GM19193 (cell line): ENCODE results near the gene SCN1A.

Experiments
- POLR2A ChIP-seq: IDR thresholded peaks from 4 replicates; pipeline ENCODE4 v1.6.1; 2011; ENCODE audit not compliant: insufficient read depth, insufficient read length; ENCODE audit errors: extremely low read depth

Gene SCN1A

GRCh38 chr2:166138667-166139066 is 10.8 kb upstream of the SCN1A start:
- no peak for TF ChIP-seq POLR2A

GRCh38 chr2:166138144-166138543 is 10.3 kb upstream of the SCN1A start:
- no peak for TF ChIP-seq POLR2A

- no peak for TF ChIP-seq POLR2A
Measured at GRCh38 chr2:166137331-166137730, 9.5 kb upstream of the SCN1A start.

- TF ChIP-seq POLR2A: no peak
Measured at GRCh38 chr2:166135849-166136258, 8.0 kb upstream of the SCN1A start.

GRCh38 chr2:166135152-166135848 is 7.5 kb upstream of the SCN1A start:
- no peak for TF ChIP-seq POLR2A

GRCh38 chr2:166134252-166135151 is 6.7 kb upstream of the SCN1A start:
- no peak for TF ChIP-seq POLR2A

- no peak for TF ChIP-seq POLR2A
Measured at GRCh38 chr2:166133653-166134052, 5.8 kb upstream of the SCN1A start.

GRCh38 chr2:166128156-166128505 is 311 bp upstream of the SCN1A start:
- no peak for TF ChIP-seq POLR2A

- no peak for TF ChIP-seq POLR2A
Measured at GRCh38 chr2:166126007-166126639, 1.7 kb downstream of the SCN1A start.

- TF ChIP-seq POLR2A: no peak
Measured at GRCh38 chr2:166125557-166125956, 2.3 kb downstream of the SCN1A start.

- TF ChIP-seq POLR2A: no peak
Measured at GRCh38 chr2:166118180-166118579, 9.6 kb downstream of the SCN1A start.

- TF ChIP-seq POLR2A: no peak
Measured at GRCh38 chr2:166117491-166117890, 10.3 kb downstream of the SCN1A start.

GRCh38 chr2:166115589-166115988 is 12.2 kb downstream of the SCN1A start:
- TF ChIP-seq POLR2A: no peak

GRCh38 chr2:166112193-166112605 is 15.6 kb downstream of the SCN1A start:
- TF ChIP-seq POLR2A: no peak

GRCh38 chr2:166106431-166107015 is 21.3 kb downstream of the SCN1A start:
- no peak for TF ChIP-seq POLR2A
